SK-N-SH (cell line): ENCODE data around the gene FAM9A. TPM values are rescaled to one million over a fixed set of nuclear protein-coding genes. Genes with fewer than 3 reads are reported as not detected.

Source experiments
- CTCF ChIA-PET: fragments of 300-600, 350-600 bp; formaldehyde crosslinking; extraction: SDS; loops from one replicate; lab custom pipeline; 2021; lab: Yijun Ruan, JAX
- POLR2A ChIA-PET: fragments of 350-600 bp; sonication (Branson Sonifier 250); formaldehyde crosslinking; extraction: SDS; loops from one replicate; lab custom pipeline; 2020; ENCODE audit warnings: antibody characterized with exemption, inconsistent platforms; lab: Yijun Ruan, JAX
- DNase-seq: peaks from one replicate; pipeline ENCODE4 v3.0.0; 2012
- H2AFZ ChIP-seq: fragments of 200-600 bp; sonication (generic); 2 replicates; pipeline ENCODE4 v1.8.1; 2016; ENCODE audit warnings: antibody characterized with exemption, mild to moderate bottlenecking, low read depth
- H3F3A ChIP-seq: fragments of 200-600 bp; sonication (generic); replicated peaks from 2 replicates; pipeline ENCODE3; 2016; ENCODE audit warnings: antibody characterized with exemption, mild to moderate bottlenecking; ENCODE audit not compliant: insufficient read depth
- H3K27ac ChIP-seq, 2 experiments: fragments of 200-500 bp in 1 of 2; fragments of 200-600 bp in 1 of 2; sonication (Bioruptor generic) in 1 of 2; sonication (generic), shearing (Covaris generic) in 1 of 2; 2 replicates each; pipeline versions ENCODE4 v1.5.1 to v1.6.1; 2014 to 2016; ENCODE audit warnings: low read depth in 2 of 2, inconsistent platforms in 1 of 2, low read length in 1 of 2, mild to moderate bottlenecking in 1 of 2, mixed read lengths in 1 of 2
- H3K27me3 ChIP-seq: fragments of 200-600 bp; sonication (generic), shearing (Covaris generic); 2 replicates; pipeline ENCODE4 v1.6.1; 2016; ENCODE audit warnings: mixed run types; ENCODE audit not compliant: insufficient read depth
- H3K36me3 ChIP-seq, 2 experiments: fragments of 200-500 bp in 1 of 2; fragments of 200-600 bp in 1 of 2; sonication (Bioruptor generic) in 1 of 2; sonication (generic) in 1 of 2; replicated peaks in 1 of 2; 2 replicates each; pipeline versions ENCODE3 to v1.5.1; 2014 to 2016; ENCODE audit warnings: low read length in 1 of 2, mild to moderate bottlenecking in 1 of 2; ENCODE audit not compliant: insufficient read depth in 2 of 2, control insufficient read depth in 1 of 2
- H3K4me1 ChIP-seq, 2 experiments: fragments of 200-500 bp in 1 of 2; fragments of 200-600 bp in 1 of 2; sonication (Bioruptor generic) in 1 of 2; sonication (generic), shearing (Covaris generic) in 1 of 2; 2 replicates each; pipeline versions ENCODE4 v1.5.1 to v1.6.1; 2014 to 2016; ENCODE audit warnings: low read depth in 1 of 2, low read length in 1 of 2, mixed run types in 1 of 2; ENCODE audit not compliant: insufficient read depth in 2 of 2, control insufficient read depth in 1 of 2
- H3K4me2 ChIP-seq: fragments of 200-600 bp; sonication (generic), shearing (Covaris generic); 2 replicates; pipeline ENCODE4 v1.6.1; 2017; ENCODE audit warnings: mixed run types
- H3K4me3 ChIP-seq, 2 experiments: fragments of 200-500 bp in 1 of 2; fragments of 200-600 bp in 1 of 2; sonication (Bioruptor generic) in 1 of 2; sonication (generic), shearing (Covaris generic) in 1 of 2; 2 replicates each; pipeline versions ENCODE4 v1.5.1 to v1.8.1; 2014 to 2016; ENCODE audit warnings: low read depth in 2 of 2, inconsistent platforms in 1 of 2, low read length in 1 of 2, mild to moderate bottlenecking in 1 of 2, mixed read lengths in 1 of 2, moderate library complexity in 1 of 2
- H3K79me2 ChIP-seq: fragments of 200-600 bp; sonication (generic); 2 replicates; pipeline ENCODE4 v1.8.1; 2017; ENCODE audit warnings: mild to moderate bottlenecking; ENCODE audit not compliant: insufficient read depth
- H3K9ac ChIP-seq: fragments of 200-600 bp; sonication (generic); 2 replicates; pipeline ENCODE4 v1.6.1; 2017; ENCODE audit warnings: mixed run types
- H3K9me2 ChIP-seq: fragments of 200-600 bp; sonication (generic); 2 replicates; pipeline ENCODE4 v1.6.1; 2017; ENCODE audit warnings: mixed run types
- H3K9me3 ChIP-seq: fragments of 200-600 bp; sonication (generic); 2 replicates; pipeline ENCODE4 v1.6.1; 2017; ENCODE audit warnings: mixed run types, mild to moderate bottlenecking, moderate library complexity
- H4K20me1 ChIP-seq: fragments of 200-600 bp; sonication (generic); 2 replicates; pipeline ENCODE4 v1.6.1; 2017; ENCODE audit warnings: mild to moderate bottlenecking, mixed run types; ENCODE audit not compliant: insufficient read depth
- CHD2 ChIP-seq: fragments of 150-350 bp; IDR thresholded peaks from 2 replicates; pipeline ENCODE4 v1.6.1; 2018; ENCODE audit warnings: low read length; ENCODE audit not compliant: partially characterized antibody
- EP300 ChIP-seq, 2 experiments: IDR thresholded peaks; 2 replicates each; pipeline versions ENCODE4 v1.4.0 to v1.6.1; 2012; ENCODE audit warnings: borderline replicate concordance in 1 of 2, low read depth in 1 of 2, low read length in 1 of 2
- EZH2phosphoT487 ChIP-seq: fragments of 200-600 bp; sonication (generic); IDR thresholded peaks from 2 replicates; pipeline ENCODE4 v1.6.1; 2017; ENCODE audit warnings: low read depth, mixed run types, mild to moderate bottlenecking, antibody characterized with exemption, moderate library complexity, borderline replicate concordance
- FOXJ3 ChIP-seq: sonication (generic); formaldehyde crosslinking; IDR thresholded peaks from 2 replicates; pipeline ENCODE4 v1.5.1; 2020; ENCODE audit warnings: mild to moderate bottlenecking, missing genetic modification reagents
- MAX ChIP-seq: IDR thresholded peaks from 2 replicates; pipeline ENCODE4 v1.4.0; 2012; ENCODE audit warnings: low read depth
- POLR2AphosphoS5 ChIP-seq: IDR thresholded peaks from 2 replicates; pipeline ENCODE4 v1.6.1; 2012; ENCODE audit warnings: low read depth, low read length
- RFX5 ChIP-seq: IDR thresholded peaks from 2 replicates; pipeline ENCODE4 v1.6.1; 2012; ENCODE audit warnings: mild to moderate bottlenecking, improper control_type of control experiment, low read length
- RXRA ChIP-seq: IDR thresholded peaks from 2 replicates; pipeline ENCODE4 v1.4.0; 2012; ENCODE audit warnings: low read depth, mild to moderate bottlenecking, borderline replicate concordance
- SMC3 ChIP-seq: IDR thresholded peaks from 2 replicates; pipeline ENCODE4 v1.6.1; 2012; ENCODE audit warnings: low read depth, low read length, improper control_type of control experiment
- TAF1 ChIP-seq: IDR thresholded peaks from 2 replicates; pipeline ENCODE4 v1.6.1; 2012; ENCODE audit warnings: low read depth, mild to moderate bottlenecking, low read length, moderate library complexity, borderline replicate concordance
- TEAD4 ChIP-seq: IDR thresholded peaks from 2 replicates; pipeline ENCODE4 v1.4.0; 2012; ENCODE audit warnings: mild to moderate bottlenecking, borderline replicate concordance; ENCODE audit not compliant: insufficient read depth
- USF2 ChIP-seq: fragments of 150-350 bp; IDR thresholded peaks from 2 replicates; pipeline ENCODE4 v1.6.1; 2017; ENCODE audit warnings: antibody characterized with exemption, low read length, low read depth, borderline replicate concordance
- WGBS: methylation state at CpG from one replicate; pipeline ENCODE4 v1.1.6; 2017; ENCODE audit warnings: low lambda C conversion rate; 5-methylcytosine and 5-hydroxymethylcytosine counted together
- polyA plus RNA-seq, 3 experiments: library from polyadenylated mRNA; depleted of rRNA; stranded (reverse); fragments of >200 nt; gene quantifications; 2 replicates each; pipeline ENCODE4 v1.2.3, GENCODE V29; 2012
- TF ChIP-seq, protein P1 (sequence below): IDR thresholded peaks from 2 replicates; pipeline ENCODE4 v1.6.1; 2012; ENCODE audit warnings: mild to moderate bottlenecking, low read depth, low read length, moderate library complexity
- TF ChIP-seq, protein P2 (sequence below): IDR thresholded peaks from 2 replicates; pipeline ENCODE4 v1.4.0; 2012; ENCODE audit warnings: low read depth, borderline replicate concordance
- TF ChIP-seq, protein P3 (sequence below): IDR thresholded peaks from 2 replicates; pipeline ENCODE4; 2012
- TF ChIP-seq, protein P4 (sequence below): IDR thresholded peaks from 2 replicates; pipeline ENCODE4 v1.4.0; 2012; ENCODE audit warnings: low read depth, borderline replicate concordance
- TF ChIP-seq, protein P5 (sequence below): fragments of 200-600 bp; sonication (generic); IDR thresholded peaks from 2 replicates; pipeline ENCODE4 v1.6.1; 2017; ENCODE audit warnings: antibody characterized with exemption, mild to moderate bottlenecking, moderate library complexity

FAM9A gene
- polyA plus RNA-seq, 1 of the 3 experiments (the other 2 are of a cell fraction): not detected

DNA sequence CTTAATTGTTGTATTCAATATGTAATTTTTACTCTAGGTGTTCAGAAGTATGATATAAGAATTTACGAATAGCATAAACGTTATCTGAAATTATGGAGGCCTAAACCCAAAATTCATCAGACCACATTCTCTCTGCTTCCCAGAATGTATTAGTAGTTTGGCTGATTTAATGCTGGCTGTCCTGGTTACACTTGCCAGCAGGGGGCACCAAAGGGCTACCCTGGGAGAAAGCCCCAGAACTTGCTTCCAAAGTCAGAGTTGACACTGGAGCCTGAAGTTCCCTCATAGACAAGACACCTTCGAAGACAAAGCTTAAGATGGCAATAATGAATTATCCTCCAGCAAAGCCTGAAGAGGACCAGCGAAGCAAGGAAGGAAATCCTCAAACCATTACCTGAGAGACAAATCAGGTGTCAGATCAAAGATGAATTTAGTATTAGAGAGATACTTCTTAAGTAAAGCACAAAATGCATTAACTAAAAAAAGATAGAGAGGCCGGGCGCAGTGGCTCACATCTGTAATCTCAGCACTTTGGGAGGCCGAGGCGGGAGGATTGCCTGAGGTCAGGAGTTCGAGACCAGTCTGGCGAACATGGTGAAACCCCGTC, 58.0 kb downstream of the FAM9A start (continued):
- TF ChIP-seq, protein P1, sequence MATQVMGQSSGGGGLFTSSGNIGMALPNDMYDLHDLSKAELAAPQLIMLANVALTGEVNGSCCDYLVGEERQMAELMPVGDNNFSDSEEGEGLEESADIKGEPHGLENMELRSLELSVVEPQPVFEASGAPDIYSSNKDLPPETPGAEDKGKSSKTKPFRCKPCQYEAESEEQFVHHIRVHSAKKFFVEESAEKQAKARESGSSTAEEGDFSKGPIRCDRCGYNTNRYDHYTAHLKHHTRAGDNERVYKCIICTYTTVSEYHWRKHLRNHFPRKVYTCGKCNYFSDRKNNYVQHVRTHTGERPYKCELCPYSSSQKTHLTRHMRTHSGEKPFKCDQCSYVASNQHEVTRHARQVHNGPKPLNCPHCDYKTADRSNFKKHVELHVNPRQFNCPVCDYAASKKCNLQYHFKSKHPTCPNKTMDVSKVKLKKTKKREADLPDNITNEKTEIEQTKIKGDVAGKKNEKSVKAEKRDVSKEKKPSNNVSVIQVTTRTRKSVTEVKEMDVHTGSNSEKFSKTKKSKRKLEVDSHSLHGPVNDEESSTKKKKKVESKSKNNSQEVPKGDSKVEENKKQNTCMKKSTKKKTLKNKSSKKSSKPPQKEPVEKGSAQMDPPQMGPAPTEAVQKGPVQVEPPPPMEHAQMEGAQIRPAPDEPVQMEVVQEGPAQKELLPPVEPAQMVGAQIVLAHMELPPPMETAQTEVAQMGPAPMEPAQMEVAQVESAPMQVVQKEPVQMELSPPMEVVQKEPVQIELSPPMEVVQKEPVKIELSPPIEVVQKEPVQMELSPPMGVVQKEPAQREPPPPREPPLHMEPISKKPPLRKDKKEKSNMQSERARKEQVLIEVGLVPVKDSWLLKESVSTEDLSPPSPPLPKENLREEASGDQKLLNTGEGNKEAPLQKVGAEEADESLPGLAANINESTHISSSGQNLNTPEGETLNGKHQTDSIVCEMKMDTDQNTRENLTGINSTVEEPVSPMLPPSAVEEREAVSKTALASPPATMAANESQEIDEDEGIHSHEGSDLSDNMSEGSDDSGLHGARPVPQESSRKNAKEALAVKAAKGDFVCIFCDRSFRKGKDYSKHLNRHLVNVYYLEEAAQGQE: no peak
- TF ChIP-seq EP300 (IDR thresholded peaks at IDR 0.05; ENCODE audit: borderline replicate concordance in 1 of 2, low read depth in 1 of 2, low read length in 1 of 2) (no peak), SMC3 (peak; percentile 26; the same call in 1 of the 2 replicates), EZH2phosphoT487 (no peak), TAF1 (no peak), RFX5 (no peak), RXRA (no peak)
- TF ChIP-seq, protein P2, sequence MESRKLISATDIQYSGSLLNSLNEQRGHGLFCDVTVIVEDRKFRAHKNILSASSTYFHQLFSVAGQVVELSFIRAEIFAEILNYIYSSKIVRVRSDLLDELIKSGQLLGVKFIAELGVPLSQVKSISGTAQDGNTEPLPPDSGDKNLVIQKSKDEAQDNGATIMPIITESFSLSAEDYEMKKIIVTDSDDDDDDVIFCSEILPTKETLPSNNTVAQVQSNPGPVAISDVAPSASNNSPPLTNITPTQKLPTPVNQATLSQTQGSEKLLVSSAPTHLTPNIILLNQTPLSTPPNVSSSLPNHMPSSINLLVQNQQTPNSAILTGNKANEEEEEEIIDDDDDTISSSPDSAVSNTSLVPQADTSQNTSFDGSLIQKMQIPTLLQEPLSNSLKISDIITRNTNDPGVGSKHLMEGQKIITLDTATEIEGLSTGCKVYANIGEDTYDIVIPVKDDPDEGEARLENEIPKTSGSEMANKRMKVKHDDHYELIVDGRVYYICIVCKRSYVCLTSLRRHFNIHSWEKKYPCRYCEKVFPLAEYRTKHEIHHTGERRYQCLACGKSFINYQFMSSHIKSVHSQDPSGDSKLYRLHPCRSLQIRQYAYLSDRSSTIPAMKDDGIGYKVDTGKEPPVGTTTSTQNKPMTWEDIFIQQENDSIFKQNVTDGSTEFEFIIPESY: no peak
- TF ChIP-seq, protein P3, sequence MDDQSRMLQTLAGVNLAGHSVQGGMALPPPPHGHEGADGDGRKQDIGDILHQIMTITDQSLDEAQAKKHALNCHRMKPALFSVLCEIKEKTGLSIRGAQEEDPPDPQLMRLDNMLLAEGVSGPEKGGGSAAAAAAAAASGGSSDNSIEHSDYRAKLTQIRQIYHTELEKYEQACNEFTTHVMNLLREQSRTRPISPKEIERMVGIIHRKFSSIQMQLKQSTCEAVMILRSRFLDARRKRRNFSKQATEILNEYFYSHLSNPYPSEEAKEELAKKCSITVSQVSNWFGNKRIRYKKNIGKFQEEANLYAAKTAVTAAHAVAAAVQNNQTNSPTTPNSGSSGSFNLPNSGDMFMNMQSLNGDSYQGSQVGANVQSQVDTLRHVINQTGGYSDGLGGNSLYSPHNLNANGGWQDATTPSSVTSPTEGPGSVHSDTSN: no peak
- TF ChIP-seq, all 33 proteins: peak for 3

DNA sequence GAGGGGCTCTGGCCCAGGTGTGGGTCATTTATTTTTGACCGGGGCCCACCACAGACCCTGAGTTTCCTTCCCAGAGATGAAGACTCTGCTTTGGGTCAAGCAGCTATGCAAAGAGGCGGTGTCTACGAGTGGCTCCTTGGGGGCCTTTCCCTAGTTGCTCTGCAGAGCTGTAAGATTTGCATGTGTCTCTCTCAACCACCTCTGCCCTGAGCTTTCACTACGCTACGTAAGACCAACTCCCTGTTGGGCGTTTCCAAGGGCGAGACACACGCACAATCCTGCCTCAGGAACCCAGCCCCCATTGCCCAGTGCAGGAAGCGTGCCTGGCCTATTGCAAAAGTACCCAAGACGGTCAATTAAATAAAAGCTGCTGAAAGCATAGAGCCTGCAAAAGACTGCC, 59.2 kb downstream of the FAM9A start:
- no peak overlapping the region for H3K27ac ChIP-seq
- no peaks in the 10 kb centered on the region for H3K4me1 ChIP-seq
- H4K20me1 ChIP-seq: no peaks in the 10 kb centered on the region
- H3K9me2 ChIP-seq: no peaks in the 10 kb centered on the region
- ChIA-PET CTCF (interaction anchor here (0.8 to 2.8 kb wide), 5 partner anchors 8 to 1378 kb away, joined by 3 to 9 read pairs (median 5); no protein-coding TSS in a partner anchor), POLR2A (no interaction called here)
- H2AFZ ChIP-seq: no peak overlapping the region
- no peak overlapping the region for H3K4me2 ChIP-seq
- no peak overlapping the region for H3K9ac ChIP-seq
- no peaks in the 10 kb centered on the region for H3K36me3 ChIP-seq
- no peak for DNase-seq
- no peak overlapping the region for H3K4me3 ChIP-seq
- WGBS: 17% methylated on average over 9 of the region's 10 CpGs
- H3F3A ChIP-seq: no peaks in the 10 kb centered on the region
- H3K9me3 ChIP-seq: no peaks in the 10 kb centered on the region
- H3K27me3 ChIP-seq: no peaks in the 10 kb centered on the region; the same call in 1 of the 2 replicates
- no peaks in the 10 kb centered on the region for H3K79me2 ChIP-seq
- TF ChIP-seq MAX (no peak), CHD2 (no peak), POLR2AphosphoS5 (no peak), FOXJ3 (CRISPR knock-in tag) (no peak), EP300 (IDR thresholded peaks at IDR 0.05; ENCODE audit: borderline replicate concordance in 1 of 2, low read depth in 1 of 2, low read length in 1 of 2) (no peak), RXRA (no peak), USF2 (no peak), TEAD4 (no peak)
- TF ChIP-seq, protein P4, sequence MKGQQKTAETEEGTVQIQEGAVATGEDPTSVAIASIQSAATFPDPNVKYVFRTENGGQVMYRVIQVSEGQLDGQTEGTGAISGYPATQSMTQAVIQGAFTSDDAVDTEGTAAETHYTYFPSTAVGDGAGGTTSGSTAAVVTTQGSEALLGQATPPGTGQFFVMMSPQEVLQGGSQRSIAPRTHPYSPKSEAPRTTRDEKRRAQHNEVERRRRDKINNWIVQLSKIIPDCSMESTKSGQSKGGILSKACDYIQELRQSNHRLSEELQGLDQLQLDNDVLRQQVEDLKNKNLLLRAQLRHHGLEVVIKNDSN: no peak
- TF ChIP-seq, protein P3: no peak
- TF ChIP-seq, protein P5, sequence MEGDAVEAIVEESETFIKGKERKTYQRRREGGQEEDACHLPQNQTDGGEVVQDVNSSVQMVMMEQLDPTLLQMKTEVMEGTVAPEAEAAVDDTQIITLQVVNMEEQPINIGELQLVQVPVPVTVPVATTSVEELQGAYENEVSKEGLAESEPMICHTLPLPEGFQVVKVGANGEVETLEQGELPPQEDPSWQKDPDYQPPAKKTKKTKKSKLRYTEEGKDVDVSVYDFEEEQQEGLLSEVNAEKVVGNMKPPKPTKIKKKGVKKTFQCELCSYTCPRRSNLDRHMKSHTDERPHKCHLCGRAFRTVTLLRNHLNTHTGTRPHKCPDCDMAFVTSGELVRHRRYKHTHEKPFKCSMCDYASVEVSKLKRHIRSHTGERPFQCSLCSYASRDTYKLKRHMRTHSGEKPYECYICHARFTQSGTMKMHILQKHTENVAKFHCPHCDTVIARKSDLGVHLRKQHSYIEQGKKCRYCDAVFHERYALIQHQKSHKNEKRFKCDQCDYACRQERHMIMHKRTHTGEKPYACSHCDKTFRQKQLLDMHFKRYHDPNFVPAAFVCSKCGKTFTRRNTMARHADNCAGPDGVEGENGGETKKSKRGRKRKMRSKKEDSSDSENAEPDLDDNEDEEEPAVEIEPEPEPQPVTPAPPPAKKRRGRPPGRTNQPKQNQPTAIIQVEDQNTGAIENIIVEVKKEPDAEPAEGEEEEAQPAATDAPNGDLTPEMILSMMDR: no peak
